ENCODE results near the gene SNPH.

SNPH gene

DNA sequence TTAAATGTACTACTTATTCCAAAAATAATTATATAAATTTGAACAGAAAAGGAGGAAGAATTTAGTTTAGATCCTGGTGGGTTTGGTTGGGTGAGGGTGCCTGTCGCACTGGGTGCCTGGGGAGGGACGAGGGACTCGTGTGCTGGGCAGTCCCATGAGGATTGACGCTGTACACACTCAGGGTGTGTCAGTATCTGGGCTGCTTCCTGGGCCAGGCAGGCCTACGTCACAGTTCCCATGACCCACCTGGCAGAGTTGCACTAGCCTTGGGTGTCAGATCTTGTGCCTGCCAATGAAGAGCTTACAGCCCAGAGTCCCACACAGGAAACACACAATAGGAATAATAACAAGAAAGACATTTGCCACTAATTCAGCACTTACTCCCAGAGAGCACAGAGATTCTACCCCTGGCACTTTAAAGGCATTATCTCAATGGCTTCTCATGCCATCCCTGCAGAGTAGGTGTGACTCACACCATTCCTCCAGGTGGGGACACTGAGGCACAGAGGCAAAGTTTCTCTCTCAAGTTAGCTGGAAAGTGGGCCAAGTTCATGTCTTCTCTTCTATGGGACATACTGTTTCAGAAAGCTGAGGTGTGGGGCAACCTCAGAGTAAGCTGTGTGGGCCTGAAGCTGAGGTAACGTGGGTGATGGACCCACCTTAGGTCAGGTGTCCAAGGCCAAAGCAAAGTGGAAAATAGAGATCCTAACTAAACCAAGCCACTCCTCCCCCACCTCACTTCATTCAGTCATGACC is 64.2 kb downstream of the SNPH start:
- DNase-seq (ENCODE audit: low read depth) = peak; percentile 38
- H3K4me3 ChIP-seq (ENCODE audit: low read length) = no peak overlapping the region
- TF ChIP-seq CTCF (conservative IDR thresholded peaks at IDR 0.05; ENCODE audit: low read length) = no peak

DNA sequence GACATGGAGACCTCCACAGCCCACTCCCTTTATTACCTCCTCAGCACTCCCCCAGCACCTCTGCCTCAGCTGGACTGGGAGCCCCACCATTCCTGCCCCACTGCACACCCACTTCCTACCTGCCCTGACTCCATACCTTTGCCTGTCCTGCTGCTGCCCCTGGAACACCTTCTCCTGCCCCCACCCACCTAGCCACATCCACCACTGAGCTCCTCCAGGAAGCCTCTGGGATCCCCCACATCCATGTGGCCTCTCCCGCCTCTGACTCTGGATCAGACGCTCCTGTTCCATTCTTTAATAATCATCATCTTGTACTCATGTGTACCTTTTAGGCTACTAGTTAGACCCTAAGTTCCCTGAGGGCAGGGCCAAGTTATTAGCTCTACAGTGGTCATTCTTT is 65.0 kb downstream of the SNPH start:
- no peak for DNase-seq (ENCODE audit: low read depth)
- no peak overlapping the region for H3K4me3 ChIP-seq (ENCODE audit: low read length)
- TF ChIP-seq CTCF (conservative IDR thresholded peaks at IDR 0.05; ENCODE audit: low read length) = no peak

- no peak overlapping the region for H3K4me3 ChIP-seq (ENCODE audit: low read length)
- no peak for DNase-seq (ENCODE audit: low read depth)
- TF ChIP-seq CTCF (conservative IDR thresholded peaks at IDR 0.05; ENCODE audit: low read length) = no peak
These were observed 65.8 kb downstream of the SNPH start for GRCh38 chr20:1331801-1332453.

- H3K4me3 ChIP-seq (ENCODE audit: low read length) = no peak overlapping the region
- no peak for TF ChIP-seq CTCF (conservative IDR thresholded peaks at IDR 0.05; ENCODE audit: low read length)
- DNase-seq (ENCODE audit: low read depth) = no peak
These were observed 66.7 kb downstream of the SNPH start for GRCh38 chr20:1332749-1333300.

- no peak overlapping the region for H3K4me3 ChIP-seq (ENCODE audit: low read length)
- DNase-seq (ENCODE audit: low read depth) = no peak
- no peak for TF ChIP-seq CTCF (conservative IDR thresholded peaks at IDR 0.05; ENCODE audit: low read length)
These were observed 67.6 kb downstream of the SNPH start for GRCh38 chr20:1333462-1334369.

DNA sequence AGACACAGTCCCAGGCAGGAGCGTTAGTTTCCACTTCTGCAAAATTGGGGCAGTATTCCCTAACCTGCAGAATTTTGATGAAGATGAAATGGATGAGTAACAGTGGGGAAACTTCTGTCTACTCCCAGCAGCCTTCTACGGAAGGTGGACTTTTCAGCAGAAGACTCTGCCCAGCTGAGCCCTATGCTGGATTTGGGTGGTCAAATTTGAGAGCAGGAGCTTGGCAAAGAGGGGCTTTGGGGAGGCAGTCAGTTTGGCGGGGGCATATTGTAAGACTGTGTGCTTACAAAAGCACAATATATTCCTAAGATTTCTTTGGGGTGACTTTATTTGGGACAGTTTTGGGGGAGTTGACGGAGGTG is 68.3 kb downstream of the SNPH start:
- TF ChIP-seq CTCF (conservative IDR thresholded peaks at IDR 0.05; ENCODE audit: low read length) = no peak
- H3K4me3 ChIP-seq (ENCODE audit: low read length) = no peak overlapping the region
- DNase-seq (ENCODE audit: low read depth) = no peak

Data from AG10803 (cell line).